Measurements from ENCODE around the gene C9orf152.

The C9orf152 gene

DNA sequence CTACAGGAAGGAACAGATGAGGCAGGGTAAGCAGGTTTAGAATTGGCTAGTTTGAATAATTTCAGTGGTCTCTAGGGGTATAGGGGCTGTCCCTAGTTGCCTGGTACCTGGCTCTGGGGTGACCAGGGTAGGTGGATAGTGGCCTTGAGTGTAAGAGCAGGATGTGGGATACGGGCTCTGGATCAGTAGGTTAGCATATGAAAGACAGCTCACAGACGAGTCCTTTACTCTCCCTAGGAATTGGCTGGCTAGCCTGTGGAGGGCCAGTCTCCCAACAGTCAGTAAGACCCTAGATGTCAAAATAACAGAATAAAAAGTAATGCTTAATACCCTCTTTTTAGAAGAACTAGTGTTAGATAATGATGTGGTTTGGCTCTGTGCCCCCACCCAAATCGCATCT is 16.6 kb upstream of the C9orf152 start:
- Histone ChIP-seq H3K4ac (ENCODE audit: low read depth, low read length) (no peak overlapping the region), H3K27ac (ENCODE audit: low read depth, low read length) (no peak overlapping the region), H3K36me3 (ENCODE audit: control insufficient read depth, insufficient read depth, low read length) (no peaks in the 10 kb centered on the region), H2BK5ac (ENCODE audit: low read length) (no peak overlapping the region), H4K8ac (ENCODE audit: low read depth, low read length) (no peak overlapping the region), H3K23ac (ENCODE audit: low read length) (no peak overlapping the region), H2BK15ac (replicated peaks; ENCODE audit: low read depth) (no peak overlapping the region), H2AK5ac (ENCODE audit: low read length) (no peak overlapping the region), H3K56ac (ENCODE audit: low read length) (no peak overlapping the region), H3K79me1 (ENCODE audit: low read length) (no peaks in the 10 kb centered on the region), H3K79me2 (ENCODE audit: control insufficient read depth, insufficient read depth, low read length) (no peaks in the 10 kb centered on the region), H3K18ac (ENCODE audit: low read length) (no peak overlapping the region), H3K9ac (ENCODE audit: low read length) (no peak overlapping the region), H3K27me3 (ENCODE audit: insufficient read depth, low read length, poor library complexity) (no peaks in the 10 kb centered on the region), H3K4me3 (ENCODE audit: low read length) (no peak overlapping the region), H4K5ac (ENCODE audit: low read length) (no peak overlapping the region), H3K4me1 (ENCODE audit: control insufficient read depth, low read depth, low read length) (no peaks in the 10 kb centered on the region), H3K4me2 (ENCODE audit: low read length) (no peak overlapping the region), H2BK120ac (ENCODE audit: low read depth, low read length) (no peak overlapping the region)
- DNase-seq: no peak
- no CpG with 5 or more reads among the region's 3 CpGs for WGBS (ENCODE audit: extremely low coverage, insufficient coverage, low lambda C conversion rate)

DNA sequence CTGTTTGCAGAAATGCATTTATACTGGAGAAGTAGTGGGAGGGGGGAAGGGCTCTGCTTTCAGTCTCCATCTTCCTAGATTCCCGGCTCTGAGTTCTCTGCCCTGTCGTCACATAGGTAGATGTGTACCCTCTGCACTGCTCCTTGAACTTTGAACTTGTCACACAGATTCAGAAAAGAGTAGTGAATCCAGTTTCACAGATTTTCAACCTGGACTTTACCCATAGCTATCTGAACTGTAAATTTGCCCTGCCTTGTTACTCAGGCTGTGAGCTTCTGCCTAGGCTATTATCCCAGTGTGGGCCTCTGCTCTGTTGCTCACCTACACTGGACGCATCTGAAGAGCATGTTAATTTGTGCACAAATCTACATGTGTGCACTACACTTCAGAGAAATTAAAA is 12.8 kb upstream of the C9orf152 start:
- no peak overlapping the region for H3K56ac ChIP-seq (ENCODE audit: low read length)
- H3K4ac ChIP-seq (ENCODE audit: low read depth, low read length): no peak overlapping the region
- no peak overlapping the region for H3K4me3 ChIP-seq (ENCODE audit: low read length)
- no peak overlapping the region for H3K9ac ChIP-seq (ENCODE audit: low read length)
- no peak overlapping the region for H2BK5ac ChIP-seq (ENCODE audit: low read length)
- H3K4me1 ChIP-seq (ENCODE audit: control insufficient read depth, low read depth, low read length): no peaks in the 10 kb centered on the region
- no peaks in the 10 kb centered on the region for H3K27me3 ChIP-seq (ENCODE audit: insufficient read depth, low read length, poor library complexity)
- no peaks in the 10 kb centered on the region for H3K79me2 ChIP-seq (ENCODE audit: control insufficient read depth, insufficient read depth, low read length)
- no peak overlapping the region for H4K5ac ChIP-seq (ENCODE audit: low read length)
- no peaks in the 10 kb centered on the region for H3K36me3 ChIP-seq (ENCODE audit: control insufficient read depth, insufficient read depth, low read length)
- no peak overlapping the region for H3K18ac ChIP-seq (ENCODE audit: low read length)
- no peak overlapping the region for H2AK5ac ChIP-seq (ENCODE audit: low read length)
- no peak overlapping the region for H3K4me2 ChIP-seq (ENCODE audit: low read length)
- no peak overlapping the region for H3K23ac ChIP-seq (ENCODE audit: low read length)
- no peak overlapping the region for H4K8ac ChIP-seq (ENCODE audit: low read depth, low read length)
- H2BK15ac ChIP-seq (replicated peaks; ENCODE audit: low read depth): no peak overlapping the region
- H3K27ac ChIP-seq (ENCODE audit: low read depth, low read length): no peak overlapping the region
- no peak for DNase-seq
- WGBS (ENCODE audit: extremely low coverage, insufficient coverage, low lambda C conversion rate): no CpG with 5 or more reads among the region's 3 CpGs
- H3K79me1 ChIP-seq (ENCODE audit: low read length): no peaks in the 10 kb centered on the region
- no peak overlapping the region for H2BK120ac ChIP-seq (ENCODE audit: low read depth, low read length)

DNA sequence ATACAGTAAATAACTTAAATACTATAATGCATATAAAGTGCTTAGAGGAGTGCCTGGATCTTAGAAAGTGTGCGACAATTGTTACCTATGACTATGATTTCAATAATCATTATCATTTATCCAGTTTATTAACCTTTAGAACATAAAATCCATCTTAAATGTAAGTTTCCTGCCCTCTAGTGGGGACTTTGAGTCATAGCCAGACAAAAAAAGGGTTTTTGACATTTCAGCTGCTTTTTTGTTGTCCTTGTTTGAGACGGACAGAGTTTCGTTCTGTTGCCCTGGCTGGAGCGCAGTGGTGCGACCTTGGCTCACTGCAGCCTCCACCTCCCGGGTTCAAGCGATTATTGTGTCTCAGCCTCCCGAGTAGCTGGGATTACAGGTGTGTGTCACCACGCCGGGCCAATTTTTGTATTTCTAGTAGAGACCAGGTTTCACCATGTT is 9.7 kb upstream of the C9orf152 start:
- Histone ChIP-seq H4K8ac (ENCODE audit: low read depth, low read length) (no peak overlapping the region), H2BK15ac (replicated peaks; ENCODE audit: low read depth) (no peak overlapping the region), H3K4me1 (ENCODE audit: control insufficient read depth, low read depth, low read length) (no peaks in the 10 kb centered on the region), H2AK5ac (ENCODE audit: low read length) (no peak overlapping the region), H3K56ac (ENCODE audit: low read length) (no peak overlapping the region), H3K18ac (ENCODE audit: low read length) (no peak overlapping the region), H2BK5ac (ENCODE audit: low read length) (no peak overlapping the region), H2BK120ac (ENCODE audit: low read depth, low read length) (no peak overlapping the region), H4K5ac (ENCODE audit: low read length) (no peak overlapping the region), H3K79me2 (ENCODE audit: control insufficient read depth, insufficient read depth, low read length) (no peaks in the 10 kb centered on the region), H3K4me2 (ENCODE audit: low read length) (no peak overlapping the region), H3K27ac (ENCODE audit: low read depth, low read length) (no peak overlapping the region), H3K9ac (ENCODE audit: low read length) (no peak overlapping the region), H3K23ac (ENCODE audit: low read length) (no peak overlapping the region), H3K79me1 (ENCODE audit: low read length) (no peaks in the 10 kb centered on the region), H3K36me3 (ENCODE audit: control insufficient read depth, insufficient read depth, low read length) (no peaks in the 10 kb centered on the region), H3K4me3 (ENCODE audit: low read length) (no peak overlapping the region), H3K27me3 (ENCODE audit: insufficient read depth, low read length, poor library complexity) (no peaks in the 10 kb centered on the region), H3K4ac (ENCODE audit: low read depth, low read length) (no peak overlapping the region)
- peak; percentile 54 for DNase-seq
- WGBS (ENCODE audit: extremely low coverage, insufficient coverage, low lambda C conversion rate): no CpG with 5 or more reads among the region's 10 CpGs

DNA sequence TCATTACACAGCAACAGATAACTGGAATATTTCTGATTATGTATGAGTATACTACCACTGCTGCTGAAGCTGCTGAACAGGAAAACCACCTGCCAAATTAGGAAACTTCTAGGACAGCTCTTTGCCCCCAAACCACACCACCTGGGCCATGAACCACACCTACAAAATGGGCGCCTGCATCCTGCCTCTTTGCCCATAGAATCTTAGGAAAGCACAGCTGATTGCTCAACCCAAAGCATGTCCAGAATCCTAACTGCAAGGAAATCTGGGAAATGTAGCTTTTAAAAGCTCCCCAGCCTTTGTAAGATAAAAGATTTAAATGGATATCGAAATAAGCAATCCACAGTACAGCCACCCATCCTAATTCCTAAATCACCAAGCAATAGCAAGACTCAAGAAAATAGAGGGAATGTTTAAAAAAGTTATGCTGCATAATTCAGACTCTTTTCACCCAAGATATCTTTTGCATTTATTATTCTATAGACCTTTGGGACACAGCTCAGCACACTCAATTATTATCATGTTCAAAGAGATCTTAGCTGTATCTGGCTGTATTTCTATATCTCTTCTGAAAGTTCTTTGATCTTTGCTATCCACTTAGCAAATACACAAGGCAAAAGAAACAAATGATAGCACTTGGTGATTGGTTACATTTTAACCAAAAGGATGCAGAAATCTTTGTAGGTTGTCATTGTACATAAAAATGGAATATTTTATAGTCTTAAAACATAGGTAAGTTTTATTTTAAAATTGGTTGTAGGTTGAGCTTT is 6.8 kb upstream of the C9orf152 start:
- Histone ChIP-seq H3K27ac (ENCODE audit: low read depth, low read length) (no peak overlapping the region), H2BK120ac (ENCODE audit: low read depth, low read length) (no peak overlapping the region), H3K56ac (ENCODE audit: low read length) (no peak overlapping the region), H3K4me3 (ENCODE audit: low read length) (no peak overlapping the region), H3K4me2 (ENCODE audit: low read length) (no peak overlapping the region), H3K27me3 (ENCODE audit: insufficient read depth, low read length, poor library complexity) (no peaks in the 10 kb centered on the region), H2AK5ac (ENCODE audit: low read length) (no peak overlapping the region), H4K5ac (ENCODE audit: low read length) (no peak overlapping the region), H2BK5ac (ENCODE audit: low read length) (no peak overlapping the region), H3K9ac (ENCODE audit: low read length) (no peak overlapping the region), H3K4me1 (ENCODE audit: control insufficient read depth, low read depth, low read length) (no peaks in the 10 kb centered on the region), H3K4ac (ENCODE audit: low read depth, low read length) (no peak overlapping the region), H3K23ac (ENCODE audit: low read length) (no peak overlapping the region), H3K79me1 (ENCODE audit: low read length) (no peaks in the 10 kb centered on the region), H2BK15ac (replicated peaks; ENCODE audit: low read depth) (no peak overlapping the region), H3K36me3 (ENCODE audit: control insufficient read depth, insufficient read depth, low read length) (no peaks in the 10 kb centered on the region), H4K8ac (ENCODE audit: low read depth, low read length) (no peak overlapping the region), H3K79me2 (ENCODE audit: control insufficient read depth, insufficient read depth, low read length) (no peaks in the 10 kb centered on the region), H3K18ac (ENCODE audit: low read length) (no peak overlapping the region)
- DNase-seq: no peak
- no CpG with 5 or more reads among the region's 2 CpGs for WGBS (ENCODE audit: extremely low coverage, insufficient coverage, low lambda C conversion rate)

DNA sequence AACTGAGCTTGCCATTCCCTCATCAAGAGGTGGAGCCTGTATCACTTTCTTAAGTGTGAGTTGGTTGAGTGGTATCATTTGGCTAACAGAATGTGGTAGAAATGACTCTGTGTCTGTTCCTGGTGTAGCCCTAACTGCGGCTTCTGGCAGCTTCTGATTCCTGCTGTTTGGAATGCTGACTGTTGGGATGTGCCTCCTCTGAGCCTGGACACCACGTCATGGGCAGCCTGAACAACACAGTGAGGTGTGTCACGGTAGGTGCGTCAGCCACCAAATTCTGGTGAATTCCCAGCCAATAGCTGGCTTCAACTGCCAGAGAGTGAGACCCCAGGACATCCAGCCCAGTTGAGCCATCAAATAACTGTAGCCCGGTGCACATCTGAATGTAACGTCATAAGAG is 6.1 kb upstream of the C9orf152 start:
- Histone ChIP-seq H3K27ac (ENCODE audit: low read depth, low read length) (no peak overlapping the region), H3K23ac (ENCODE audit: low read length) (no peak overlapping the region), H3K36me3 (ENCODE audit: control insufficient read depth, insufficient read depth, low read length) (no peaks in the 10 kb centered on the region), H3K79me1 (ENCODE audit: low read length) (no peaks in the 10 kb centered on the region), H2BK15ac (replicated peaks; ENCODE audit: low read depth) (no peak overlapping the region), H3K4me2 (ENCODE audit: low read length) (no peak overlapping the region), H4K8ac (ENCODE audit: low read depth, low read length) (no peak overlapping the region), H3K4me1 (ENCODE audit: control insufficient read depth, low read depth, low read length) (no peaks in the 10 kb centered on the region), H3K79me2 (ENCODE audit: control insufficient read depth, insufficient read depth, low read length) (no peaks in the 10 kb centered on the region), H2BK5ac (ENCODE audit: low read length) (no peak overlapping the region), H3K18ac (ENCODE audit: low read length) (no peak overlapping the region), H3K4me3 (ENCODE audit: low read length) (no peak overlapping the region), H2AK5ac (ENCODE audit: low read length) (no peak overlapping the region), H2BK120ac (ENCODE audit: low read depth, low read length) (no peak overlapping the region), H3K56ac (ENCODE audit: low read length) (no peak overlapping the region), H3K27me3 (ENCODE audit: insufficient read depth, low read length, poor library complexity) (no peaks in the 10 kb centered on the region), H3K9ac (ENCODE audit: low read length) (no peak overlapping the region), H3K4ac (ENCODE audit: low read depth, low read length) (no peak overlapping the region), H4K5ac (ENCODE audit: low read length) (no peak overlapping the region)
- WGBS (ENCODE audit: extremely low coverage, insufficient coverage, low lambda C conversion rate): no CpG with 5 or more reads among the region's 6 CpGs
- DNase-seq: no peak

Measured in mesendoderm (in vitro differentiated cells).